ENCODE results near the gene PHACTR3. TPM values are rescaled to one million over a fixed set of nuclear protein-coding genes. Genes with fewer than 3 reads are reported as not detected.

Gene PHACTR3
- total RNA-seq, 1 experiment from 2014 or later: not detected

GRCh38 chr20:59741073-59741472, 136.7 kb downstream of the PHACTR3 start:
- peaks cover 0 to 5% (median 2%) of the 10 kb centered on the region in 3 experiments; a peak in 3 of 7 replicates for H3K36me3 Mint-ChIP-seq (ENCODE audit: insufficient read depth in 1 of 3, low read depth in 3 of 3)
- Histone ChIP-seq H3K27me3 (ENCODE audit: insufficient read depth, low read length) (no peaks in the 10 kb centered on the region; the same call in 1 of the 2 replicates), H3K23ac (ENCODE audit: insufficient read length, low read depth, low read length) (no peak overlapping the region), H3K27ac (ENCODE audit: insufficient read length, low read depth, low read length) (no peak overlapping the region), H2BK120ac (ENCODE audit: low read depth, low read length, poor library complexity, severe bottlenecking) (no peak overlapping the region), H2BK15ac (ENCODE audit: low read depth, low read length) (no peak overlapping the region), H3K14ac (ENCODE audit: insufficient read depth, low read length) (no peak overlapping the region), H3K4me2 (ENCODE audit: insufficient read depth, insufficient read length, low read length) (no peak overlapping the region), H2AFZ (ENCODE audit: low read length) (no peak overlapping the region), H3K23me2 (ENCODE audit: insufficient read length, low read depth, low read length, poor library complexity, severe bottlenecking) (no peaks in the 10 kb centered on the region), H3K79me1 (ENCODE audit: insufficient read depth, low read depth, low read length, poor library complexity, severe bottlenecking) (no peaks in the 10 kb centered on the region), H2BK12ac (ENCODE audit: insufficient read length, low read depth, low read length) (no peak overlapping the region), H3K18ac (ENCODE audit: insufficient read length, low read depth, low read length) (no peak overlapping the region), H3K4ac (ENCODE audit: low read depth, low read length) (no peak overlapping the region), H4K5ac (ENCODE audit: insufficient read length, low read depth, low read length) (no peak overlapping the region), H3K56ac (ENCODE audit: insufficient read length, low read depth, low read length) (no peak overlapping the region), H2AK5ac (ENCODE audit: insufficient read length, low read length) (no peak overlapping the region), H3K9me3 (ENCODE audit: control insufficient read depth, low read depth, low read length) (no peaks in the 10 kb centered on the region), H4K8ac (replicated peaks; ENCODE audit: insufficient read length, low read depth, low read length) (no peak overlapping the region), H2BK5ac (ENCODE audit: insufficient read length, low read length) (no peak overlapping the region), H4K20me1 (ENCODE audit: control insufficient read depth, insufficient read depth, insufficient read length) (no peaks in the 10 kb centered on the region), H3K9ac (ENCODE audit: extremely low read depth, insufficient read length, low read length) (no peak overlapping the region), H3K4me1 (ENCODE audit: insufficient read depth, low read length) (no peaks in the 10 kb centered on the region), H2BK20ac (ENCODE audit: low read depth, low read length, poor library complexity, severe bottlenecking) (no peak overlapping the region), H3T11ph (ENCODE audit: low read length) (no peak overlapping the region), H3K79me2 (ENCODE audit: insufficient read depth, low read length) (no peaks in the 10 kb centered on the region), H4K91ac (ENCODE audit: insufficient read length, low read depth, low read length) (no peak overlapping the region)
- no peaks in the 10 kb centered on the region for H3K4me1 Mint-ChIP-seq
- no peak overlapping the region for H3K4me3 Mint-ChIP-seq
- H3K27ac Mint-ChIP-seq: no peak overlapping the region
- DNase-seq: no peak
- H3K9me3 Mint-ChIP-seq: peaks cover 2 to 57% of the 10 kb centered on the region in 2 experiments; a peak in 3 of 5 replicates
- peaks cover 33% of the 10 kb centered on the region for H3K27me3 Mint-ChIP-seq (ENCODE audit: low read depth)
- no CpG with 5 or more reads among the region's 12 CpGs for WGBS (ENCODE audit: extremely low coverage, insufficient read length, low lambda C conversion rate)
- no peak for TF ChIP-seq CTCF (conservative IDR thresholded peaks at IDR 0.05)

Measured in H9 (cell line).